ENCODE data around the gene JARID2. TPM values are rescaled to one million over a fixed set of nuclear protein-coding genes. Genes with fewer than 3 reads are reported as not detected.
A peak's percentile ranks its signal among the peaks of the same experiment; 100 is the strongest.

JARID2 gene
- total and polyA plus RNA-seq, 2 of the 13 experiments (the other 11 are each of a cell fraction or from before 2014, with no cell fraction given) = 7.5 to 10.3 TPM

GRCh38 chr6:15504581-15505350 lies 258.9 kb downstream of the JARID2 start (continued):
- TF ChIP-seq RBM39 (IDR thresholded peaks at IDR 0.05; ENCODE audit: low read depth, low read length, poor library complexity, severe bottlenecking) (peak; percentile 45), BORCS8-MEF2B (CRISPR knock-in tag; IDR thresholded peaks at IDR 0.05) (0 out of 2 replicates have a peak, but pooled peaks have one; percentile 27), FOXO4 (CRISPR knock-in tag; conservative IDR thresholded peaks at IDR 0.05) (no peak), KMT2A (CRISPR knock-in tag; IDR thresholded peaks at IDR 0.05) (0 out of 2 replicates have a peak, but pooled peaks have one; percentile 34), ZNF460 (CRISPR knock-in tag; IDR thresholded peaks at IDR 0.05; ENCODE audit: borderline replicate concordance) (no peak), ZNF766 (CRISPR knock-in tag; IDR thresholded peaks at IDR 0.05; ENCODE audit: borderline replicate concordance) (no peak), ISL2 (CRISPR knock-in tag; IDR thresholded peaks at IDR 0.05) (peak; percentile 49; the same call in 1 of the 2 replicates), EZH2 (conservative IDR thresholded peaks at IDR 0.05; ENCODE audit: low read depth, low read length) (no peak), ZNF724P (CRISPR knock-in tag; IDR thresholded peaks at IDR 0.05; ENCODE audit: borderline replicate concordance) (no peak), SIN3A (IDR thresholded peaks at IDR 0.05; ENCODE audit: borderline replicate concordance, low read depth, low read length) (0 out of 2 replicates have a peak, but pooled peaks have one; percentile 67), ZNF101 (CRISPR knock-in tag; IDR thresholded peaks at IDR 0.05; ENCODE audit: borderline replicate concordance, low read depth) (no peak), PRMT3 (CRISPR knock-in tag; IDR thresholded peaks at IDR 0.05; ENCODE audit: borderline replicate concordance, low read depth) (no peak), HNRNPUL1 (IDR thresholded peaks at IDR 0.05; ENCODE audit: low read depth, low read length) (no peak), ZNF768 (CRISPR knock-in tag; IDR thresholded peaks at IDR 0.05) (no peak), ZNF609 (CRISPR knock-in tag; IDR thresholded peaks at IDR 0.05; ENCODE audit: borderline replicate concordance) (peak; percentile 64; the same call in 1 of the 2 replicates), KLF13 (CRISPR knock-in tag; IDR thresholded peaks at IDR 0.05) (no peak), ATF5 (CRISPR knock-in tag; IDR thresholded peaks at IDR 0.05; ENCODE audit: low read depth) (no peak), ZNF496 (CRISPR knock-in tag; IDR thresholded peaks at IDR 0.05; ENCODE audit: insufficient replicate concordance) (no peak), ZNF678 (CRISPR knock-in tag; IDR thresholded peaks at IDR 0.05) (no peak), ZNF451 (CRISPR knock-in tag; IDR thresholded peaks at IDR 0.05) (no peak), GLMP (CRISPR knock-in tag; IDR thresholded peaks at IDR 0.05; ENCODE audit: borderline replicate concordance) (no peak)

Measured in HepG2 (cell line).